Neural progenitor cell (in vitro differentiated cells): Measurements from ENCODE around the gene DNASE1L2.
"Not testable (repeated sequence)": the region's sequence is repeated elsewhere in the genome, so short reads cannot be mapped to it uniquely, and the experiment has no call there.

Experiments used
- EZH2 ChIP-seq: fragments of 200-600 bp; sonication (generic); IDR thresholded peaks from 2 replicates; pipeline ENCODE4 v1.6.1; 2017; ENCODE audit warnings: antibody characterized with exemption, mild to moderate bottlenecking, moderate library complexity
- TF ChIP-seq, protein P1 (sequence below): fragments of 200-600 bp; sonication (generic); IDR thresholded peaks from 2 replicates; pipeline ENCODE4 v1.5.1; 2017; ENCODE audit warnings: antibody characterized with exemption, mild to moderate bottlenecking

- TF ChIP-seq, protein P1, sequence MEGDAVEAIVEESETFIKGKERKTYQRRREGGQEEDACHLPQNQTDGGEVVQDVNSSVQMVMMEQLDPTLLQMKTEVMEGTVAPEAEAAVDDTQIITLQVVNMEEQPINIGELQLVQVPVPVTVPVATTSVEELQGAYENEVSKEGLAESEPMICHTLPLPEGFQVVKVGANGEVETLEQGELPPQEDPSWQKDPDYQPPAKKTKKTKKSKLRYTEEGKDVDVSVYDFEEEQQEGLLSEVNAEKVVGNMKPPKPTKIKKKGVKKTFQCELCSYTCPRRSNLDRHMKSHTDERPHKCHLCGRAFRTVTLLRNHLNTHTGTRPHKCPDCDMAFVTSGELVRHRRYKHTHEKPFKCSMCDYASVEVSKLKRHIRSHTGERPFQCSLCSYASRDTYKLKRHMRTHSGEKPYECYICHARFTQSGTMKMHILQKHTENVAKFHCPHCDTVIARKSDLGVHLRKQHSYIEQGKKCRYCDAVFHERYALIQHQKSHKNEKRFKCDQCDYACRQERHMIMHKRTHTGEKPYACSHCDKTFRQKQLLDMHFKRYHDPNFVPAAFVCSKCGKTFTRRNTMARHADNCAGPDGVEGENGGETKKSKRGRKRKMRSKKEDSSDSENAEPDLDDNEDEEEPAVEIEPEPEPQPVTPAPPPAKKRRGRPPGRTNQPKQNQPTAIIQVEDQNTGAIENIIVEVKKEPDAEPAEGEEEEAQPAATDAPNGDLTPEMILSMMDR = not testable (repeated sequence)
- TF ChIP-seq EZH2 = not testable (repeated sequence)
Observed at GRCh38 chr16:2258530-2258929, 22.3 kb downstream of the DNASE1L2 start.
